GM18517 (cell line): ENCODE data around the gene GABRR1.
"Not testable (repeated sequence)": the region's sequence is repeated elsewhere in the genome, so short reads cannot be mapped to it uniquely, and the experiment has no call there.

Source experiments
- ATAC-seq: cut with Tn5 transposase; IDR thresholded peaks from one replicate; pipeline ENCODE4 v1.9.1; 2021; ENCODE audit warnings: mild to moderate bottlenecking, moderate library complexity; ENCODE audit not compliant: unreplicated experiment

Gene GABRR1

DNA sequence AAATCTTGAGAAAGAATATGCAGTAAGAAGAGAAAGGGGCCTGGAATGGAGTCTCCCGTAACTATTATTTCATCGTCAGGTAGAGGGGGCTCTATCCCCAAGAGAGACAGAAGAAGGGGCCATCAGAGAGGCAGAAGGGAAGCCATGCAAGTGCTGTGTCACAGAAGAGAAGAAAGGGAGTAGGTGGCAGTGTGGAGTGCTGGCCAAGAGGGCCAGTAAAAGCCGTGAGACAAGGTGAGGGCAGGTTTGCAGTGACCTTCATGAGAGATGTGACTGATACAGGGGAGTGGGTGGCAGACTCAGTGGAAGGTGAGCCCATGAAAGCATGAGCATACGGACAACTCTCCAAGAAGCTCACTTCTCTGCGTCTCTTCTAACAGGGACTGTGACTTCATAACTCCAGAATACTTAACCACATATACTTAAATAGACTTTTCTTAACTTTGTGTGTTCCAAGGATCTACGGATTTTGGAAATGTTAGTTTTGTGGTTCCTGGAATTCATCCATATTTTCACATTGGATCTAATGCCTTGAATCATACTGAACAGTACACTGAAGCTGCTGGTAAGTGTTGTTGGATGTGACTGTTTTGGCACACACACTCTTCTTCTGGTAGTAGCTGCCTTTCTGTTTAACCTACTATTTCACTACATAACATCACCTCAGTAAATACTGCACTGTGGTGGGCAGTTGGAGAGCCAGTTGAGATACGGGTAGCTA lies 55.7 kb downstream of the GABRR1 start:
- ATAC-seq: no peak

DNA sequence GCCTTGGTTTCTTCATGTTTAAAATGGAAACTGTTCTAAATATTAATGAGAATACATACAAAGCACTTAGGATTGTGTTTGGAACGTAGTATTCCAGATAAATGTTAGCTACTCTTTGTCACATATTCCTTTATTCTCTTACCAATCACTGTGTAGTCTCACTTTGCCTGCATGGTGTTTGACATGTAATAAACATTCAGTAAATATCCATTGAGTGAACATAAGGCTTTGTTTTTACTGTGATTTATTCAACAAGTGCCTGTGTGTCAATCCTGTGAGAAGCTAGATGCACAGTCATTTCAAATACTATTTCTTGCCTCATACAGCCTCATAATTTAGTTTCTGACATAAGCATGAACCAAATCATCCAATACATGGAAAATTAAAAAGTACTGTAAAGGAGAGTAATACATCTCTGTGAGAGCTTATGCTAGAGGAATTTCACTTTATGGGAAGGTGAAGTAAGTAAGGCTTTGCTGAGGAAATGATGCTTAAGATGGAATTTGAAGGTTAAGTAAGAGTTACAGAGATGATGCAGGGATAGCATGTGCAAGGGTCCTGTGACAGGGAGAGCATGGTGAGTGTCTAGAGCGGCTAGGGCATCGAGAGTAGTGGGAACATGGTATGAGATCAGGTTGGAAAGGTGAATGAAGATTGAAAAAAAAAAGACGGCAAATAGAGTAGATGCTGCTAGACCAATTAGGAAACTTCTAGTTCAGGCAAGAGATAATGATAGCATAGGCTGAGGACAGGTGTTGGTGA lies 56.6 kb downstream of the GABRR1 start:
- ATAC-seq: no peak

DNA sequence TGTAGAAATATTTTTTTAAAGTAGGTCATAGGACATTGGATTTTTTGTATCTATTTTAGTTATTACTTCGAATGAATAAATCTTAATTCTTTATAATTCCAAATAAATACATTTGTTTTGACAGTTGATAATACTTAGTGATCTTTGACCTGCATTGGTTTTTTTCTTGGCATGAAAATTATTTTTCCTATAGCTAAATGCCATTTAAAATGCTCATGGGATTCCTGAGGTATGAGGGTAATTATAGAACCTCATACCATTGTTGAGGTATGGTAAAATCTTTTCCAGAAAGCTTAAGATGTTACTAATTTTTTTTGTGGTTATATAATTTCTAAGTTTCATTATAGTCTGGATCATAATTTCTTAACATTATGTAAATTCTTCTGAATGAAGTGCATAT lies 63.0 kb downstream of the GABRR1 start:
- ATAC-seq: no peak

DNA sequence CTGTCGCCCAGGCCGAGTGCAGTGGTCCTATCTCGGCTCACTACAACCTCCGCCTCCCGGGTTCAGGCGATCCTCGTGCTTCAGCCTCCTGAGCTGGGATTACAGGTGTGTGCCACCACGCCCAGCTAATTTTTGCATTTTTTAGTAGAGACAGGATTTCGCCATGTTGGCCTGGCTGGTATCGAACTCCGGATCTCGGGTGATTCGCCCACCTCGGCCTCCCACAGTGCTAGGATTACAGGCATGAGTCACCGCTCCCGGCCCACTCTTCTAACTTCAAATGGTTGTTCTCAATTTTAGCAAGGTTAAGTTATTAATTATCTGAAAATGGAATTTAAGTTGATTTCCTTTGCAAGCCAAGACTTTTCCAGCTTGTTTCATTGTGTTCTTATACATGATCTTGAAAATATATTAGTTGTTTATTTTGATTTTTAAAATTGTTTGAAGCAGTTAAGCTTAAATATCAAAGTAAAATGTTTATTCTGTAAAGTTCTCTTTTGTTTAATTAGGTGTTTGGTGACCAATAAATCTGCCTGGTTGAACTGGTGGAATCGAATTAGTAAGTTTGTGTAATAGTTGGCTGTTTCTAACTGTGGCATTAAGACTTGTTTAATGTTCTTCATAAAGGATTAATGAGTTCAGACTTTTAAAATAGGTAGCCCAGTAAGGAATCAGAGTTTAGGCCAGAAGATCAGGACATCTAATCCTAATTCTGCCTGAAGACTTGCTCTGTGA lies 69.0 kb downstream of the GABRR1 start:
- no peak for ATAC-seq

DNA sequence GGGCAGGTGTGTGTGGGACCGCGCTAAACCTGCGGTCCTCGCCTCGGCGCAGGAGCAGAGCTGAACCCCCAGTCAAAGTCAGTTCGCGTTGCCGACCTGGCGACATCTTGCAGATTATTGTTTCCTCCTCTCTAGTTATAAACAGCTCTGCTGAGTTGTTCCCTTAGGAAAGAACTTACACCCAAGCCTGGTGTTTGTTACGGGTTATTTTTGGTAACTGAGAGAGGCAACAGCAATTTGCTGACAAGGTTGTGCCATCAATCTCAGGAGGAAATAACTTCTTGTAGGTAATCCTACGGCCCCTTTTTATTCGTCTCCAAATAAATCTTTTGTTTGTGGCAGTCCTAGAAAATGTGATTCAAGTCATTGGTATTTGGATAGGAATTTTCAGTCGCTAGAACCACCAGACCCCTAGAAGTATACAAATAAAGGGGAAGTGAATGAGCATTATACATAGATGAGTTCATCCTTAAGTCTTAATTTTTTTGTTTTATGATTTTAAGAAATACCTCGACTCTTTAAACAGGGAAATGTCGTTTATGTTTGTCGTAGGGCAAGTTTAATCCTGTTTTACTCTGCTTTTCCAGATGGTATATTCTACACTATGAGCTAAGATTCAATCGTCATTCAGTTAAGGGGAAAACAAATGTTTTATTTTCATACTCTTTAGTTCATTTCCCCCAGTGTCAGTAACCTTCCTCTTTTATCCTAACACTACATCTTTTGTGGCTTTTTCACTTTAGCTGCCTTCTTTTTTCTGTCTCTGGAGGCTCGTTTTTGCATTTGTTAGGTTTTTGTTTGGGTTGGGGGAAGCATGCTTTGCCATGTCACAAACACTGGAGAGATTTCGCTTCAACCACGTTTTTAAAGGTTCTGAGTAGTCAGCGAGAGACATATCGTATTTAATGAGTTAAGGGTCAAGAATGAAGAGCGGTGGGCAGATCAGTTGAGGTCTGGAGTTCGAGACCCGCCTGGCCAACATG lies 70.1 kb downstream of the GABRR1 start:
- peak; percentile 27 for ATAC-seq

DNA sequence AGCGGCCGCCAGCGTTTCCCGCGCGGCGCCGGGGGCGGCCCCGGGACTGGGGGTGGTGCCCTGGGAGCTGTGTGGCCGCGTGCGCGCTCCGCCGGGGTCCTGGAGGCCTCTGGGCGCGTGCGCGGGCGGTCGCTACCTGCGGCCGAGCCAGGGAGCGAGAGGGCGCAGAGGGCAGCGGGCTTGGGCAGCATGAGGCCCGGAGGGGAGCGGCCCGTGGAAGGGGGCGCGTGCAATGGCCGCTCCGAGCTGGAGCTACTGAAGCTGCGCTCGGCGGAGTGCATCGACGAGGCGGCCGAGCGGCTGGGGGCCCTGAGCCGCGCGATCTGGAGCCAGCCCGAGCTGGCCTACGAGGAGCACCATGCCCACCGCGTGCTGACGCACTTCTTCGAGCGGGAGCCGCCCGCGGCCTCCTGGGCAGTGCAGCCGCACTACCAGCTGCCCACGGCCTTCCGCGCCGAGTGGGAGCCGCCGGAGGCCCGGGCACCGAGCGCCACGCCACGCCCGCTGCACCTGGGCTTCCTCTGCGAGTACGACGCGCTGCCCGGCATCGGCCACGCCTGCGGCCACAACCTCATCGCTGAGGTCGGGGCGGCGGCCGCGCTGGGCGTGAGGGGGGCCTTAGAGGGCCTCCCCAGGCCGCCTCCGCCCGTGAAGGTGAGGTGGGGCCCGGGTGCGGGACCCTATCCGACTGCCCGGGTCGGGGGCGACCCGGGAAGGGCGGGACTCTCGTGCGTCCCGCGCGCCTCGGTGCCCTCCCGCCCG lies 71.0 kb downstream of the GABRR1 start, which contains the start of gene PM20D2:
PM20D2 (plus strand) TSS at position 100 of the 762 bp plus-strand sequence; CDS start at position 190, 90 bp downstream.
- peak; percentile 54 for ATAC-seq

DNA sequence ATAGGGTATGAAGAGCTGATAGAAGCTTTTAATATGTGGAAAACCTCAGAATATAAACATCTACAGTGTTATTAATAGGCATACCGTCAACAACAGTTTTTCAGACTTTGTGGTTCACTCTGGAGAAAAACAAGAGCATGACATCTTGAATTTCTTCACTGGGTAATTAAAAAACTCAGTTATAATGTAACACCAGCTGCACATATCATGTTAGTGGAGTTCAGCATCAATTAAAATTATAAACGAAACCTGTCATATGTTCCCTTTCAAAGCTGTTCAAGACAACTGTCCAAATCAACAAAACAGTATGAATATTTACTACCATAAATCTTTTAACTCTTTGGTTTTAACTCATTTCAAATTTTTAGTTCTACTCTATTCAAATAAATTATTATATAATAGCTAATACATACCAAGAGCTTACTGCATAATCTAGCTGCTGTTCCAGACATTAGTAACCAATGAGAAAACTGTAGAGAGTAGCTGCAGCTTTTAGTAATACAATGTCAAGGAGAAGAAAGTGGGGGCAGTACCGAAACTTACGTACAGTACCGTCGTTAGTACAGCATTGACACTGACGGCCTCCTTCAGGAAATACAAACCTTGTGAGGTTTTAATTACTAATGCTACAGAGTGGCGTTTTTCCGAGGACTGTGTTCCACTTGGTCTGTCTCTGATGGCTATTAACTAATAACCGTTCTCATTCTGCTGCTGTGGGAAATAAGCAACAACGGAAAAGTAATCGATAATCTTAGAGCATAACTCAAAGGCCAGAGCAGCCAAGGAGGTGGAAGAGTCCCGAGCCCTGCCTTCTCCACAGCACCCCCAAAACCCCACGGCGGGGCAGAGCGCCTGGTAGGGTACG lies 71.8 kb downstream of the GABRR1 start:
- ATAC-seq: peak; percentile 58

DNA sequence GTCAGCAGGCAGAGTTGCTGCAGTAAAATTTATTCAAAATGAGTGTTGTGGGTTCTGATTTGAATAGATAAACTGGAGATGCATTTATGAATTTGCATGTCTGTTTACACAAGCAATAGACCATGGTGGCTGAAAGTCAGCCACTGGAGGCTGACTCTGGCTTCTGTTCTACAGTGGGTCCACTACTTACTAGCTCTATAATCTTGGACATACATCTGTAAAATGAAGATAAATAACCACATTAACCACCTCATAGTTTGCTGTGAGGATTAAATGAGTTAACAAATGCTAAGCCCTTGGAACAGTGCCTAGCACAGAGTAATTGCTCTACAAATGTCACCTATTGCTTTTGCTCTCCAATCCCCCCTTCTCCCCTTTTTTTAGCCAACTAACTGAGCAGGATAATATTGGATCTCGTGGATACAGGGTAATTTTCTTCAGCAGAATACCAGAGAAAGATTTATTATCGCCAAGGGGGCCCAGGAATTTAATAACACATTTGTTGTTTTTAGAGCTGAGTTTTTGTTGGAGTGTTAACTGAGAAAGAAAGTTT lies 72.7 kb downstream of the GABRR1 start:
- ATAC-seq: peak; percentile 47

DNA sequence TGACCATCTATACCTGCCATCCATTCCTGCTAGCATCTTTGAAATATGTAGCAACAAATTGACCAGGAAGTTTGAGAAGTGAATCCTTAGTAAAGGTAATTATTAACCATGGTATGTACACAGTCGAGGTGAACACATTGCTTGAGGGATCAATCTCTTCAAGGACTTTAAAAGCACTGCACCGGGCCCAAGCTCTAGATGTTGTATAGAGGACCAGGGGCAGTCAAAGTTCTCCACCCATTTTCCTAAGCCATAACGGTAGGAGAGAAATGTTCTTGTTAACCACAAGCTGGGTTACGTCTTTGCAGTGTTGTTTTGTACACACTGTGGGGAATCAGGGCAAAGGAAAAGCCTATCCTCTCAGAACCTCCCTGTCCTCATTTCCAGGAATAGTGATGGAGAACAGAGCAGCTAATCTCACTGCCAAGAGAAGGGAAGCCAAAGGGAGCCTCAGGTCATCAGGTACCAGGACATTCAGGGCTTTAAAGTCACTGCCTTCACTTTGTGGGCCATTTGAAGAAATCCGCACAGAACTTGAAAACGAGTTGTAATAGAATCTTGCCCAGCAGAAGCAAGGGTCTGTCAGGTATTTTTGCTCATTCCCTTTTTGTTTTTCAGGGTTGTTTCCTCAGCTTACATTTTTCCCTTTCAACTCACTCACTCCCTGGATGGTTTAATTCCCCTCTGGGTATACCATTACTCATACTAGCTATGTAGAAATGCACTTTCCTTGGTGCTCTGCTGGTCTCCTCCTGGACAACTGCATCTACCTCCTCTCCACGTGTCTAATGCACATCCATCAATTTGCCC lies 76.6 kb downstream of the GABRR1 start:
- no peak for ATAC-seq

DNA sequence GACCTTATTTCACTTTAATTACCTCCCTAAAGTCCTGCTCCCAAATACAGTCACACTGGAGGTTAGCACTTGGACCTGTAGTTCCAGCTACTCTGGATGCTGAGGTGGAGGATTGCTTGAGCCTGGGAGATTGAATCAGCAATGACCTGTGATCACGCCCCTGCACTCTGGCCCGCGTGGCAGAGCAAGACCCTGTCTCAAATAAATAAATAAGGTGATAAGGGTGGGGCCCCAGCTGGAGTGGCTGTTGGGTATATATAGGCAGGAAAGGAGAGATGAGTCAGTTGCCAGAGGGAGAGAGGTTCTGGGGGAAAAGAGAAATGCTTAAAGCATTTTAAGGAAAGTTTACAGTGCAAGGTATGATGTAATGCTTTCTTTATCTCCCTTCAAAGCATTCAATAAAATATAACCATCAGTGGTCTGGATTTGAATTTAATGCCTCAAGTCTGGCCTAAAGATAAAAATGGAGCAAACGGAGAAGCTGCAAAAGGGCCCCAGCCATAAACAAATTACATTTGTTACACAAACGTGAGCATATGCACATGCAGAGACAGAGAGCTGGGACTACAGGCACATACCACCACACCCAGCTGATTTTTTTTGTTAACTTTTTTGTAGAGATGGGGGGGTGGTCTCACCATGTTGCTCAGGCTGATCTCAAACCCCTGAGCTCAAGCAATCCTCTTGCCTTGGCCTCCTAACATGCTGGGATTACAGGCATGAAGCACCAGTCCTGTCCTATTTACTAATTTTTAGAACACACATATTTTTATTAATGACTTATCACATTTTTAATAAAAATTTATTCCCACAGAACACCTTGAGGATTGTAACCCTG lies 77.4 kb downstream of the GABRR1 start:
- no peak for ATAC-seq

DNA sequence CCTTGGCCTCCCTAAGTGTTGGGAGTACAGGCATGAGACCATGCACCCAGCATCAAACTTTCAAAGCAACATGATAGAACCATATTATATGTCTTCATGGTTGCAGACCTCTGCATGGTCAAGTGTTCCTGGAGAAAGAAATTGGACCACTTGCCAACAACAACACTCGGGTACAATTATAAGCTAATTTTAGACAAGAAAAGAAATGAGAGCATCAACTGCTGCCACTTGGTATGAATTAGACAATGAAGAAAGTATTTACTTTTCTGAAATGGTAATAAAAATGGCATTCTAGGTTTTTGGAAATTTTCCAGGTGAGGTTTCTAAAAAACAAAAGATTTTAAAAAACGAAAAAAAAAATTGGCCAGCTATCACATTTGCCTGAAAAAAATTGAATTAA lies 79.0 kb downstream of the GABRR1 start:
- no peak for ATAC-seq

DNA sequence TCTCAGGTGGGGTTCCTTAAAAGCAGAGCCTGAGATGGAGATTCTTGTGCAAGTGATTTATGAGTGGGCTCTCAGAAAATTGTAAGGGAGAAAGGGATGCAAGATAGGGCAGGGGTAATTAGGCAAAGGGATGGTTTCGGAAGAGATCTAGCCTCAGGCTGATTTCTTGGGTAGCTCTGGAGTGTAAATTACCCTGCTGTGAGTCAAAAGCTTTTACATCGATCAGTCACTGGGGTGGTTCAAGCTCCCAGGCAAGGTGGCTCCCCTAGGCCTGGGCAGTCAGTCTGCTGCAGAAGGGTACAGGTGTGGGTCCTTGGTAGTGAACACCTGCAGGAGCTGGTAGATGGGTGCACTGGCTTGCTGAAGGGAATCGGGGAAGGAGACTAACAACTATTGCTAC lies 82.4 kb downstream of the GABRR1 start:
- no peak for ATAC-seq

DNA sequence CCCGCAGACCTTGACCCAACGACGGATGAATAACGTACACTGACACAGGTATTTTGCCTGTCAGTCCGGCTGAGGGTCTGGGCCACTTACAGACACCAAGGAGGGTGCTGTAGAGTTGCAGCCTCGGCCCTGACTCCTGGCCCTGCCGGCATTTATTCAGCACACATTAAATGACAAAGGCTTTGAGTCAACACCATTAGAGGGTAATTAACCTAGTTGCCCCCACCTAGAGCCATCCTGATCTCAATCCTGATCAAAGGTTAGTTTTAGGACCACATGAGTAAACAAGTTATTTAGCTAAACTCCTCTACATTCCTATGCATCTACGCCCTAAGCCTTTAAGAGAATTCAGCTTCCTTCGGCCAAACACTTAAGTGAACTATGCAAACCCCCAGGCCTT lies 83.2 kb downstream of the GABRR1 start:
- ATAC-seq: no peak

DNA sequence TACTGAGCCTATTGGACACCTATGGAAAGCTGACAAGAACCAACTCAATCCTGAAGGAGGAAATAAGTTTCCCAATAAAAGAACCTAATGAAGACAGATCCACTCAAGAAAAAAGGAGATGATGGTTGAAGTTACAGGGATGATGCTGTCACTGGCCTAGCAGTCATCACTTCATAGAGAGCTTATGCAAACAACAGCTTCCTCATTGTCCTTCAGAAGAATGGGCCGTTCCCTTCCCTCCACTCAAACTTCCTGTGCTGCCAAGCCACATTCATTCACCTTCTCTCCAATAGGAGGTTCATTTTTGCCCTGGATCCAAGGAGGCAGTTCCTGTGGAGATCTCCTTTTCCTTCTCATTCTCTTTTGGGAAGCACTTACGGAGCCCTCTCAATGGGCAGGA lies 85.1 kb downstream of the GABRR1 start:
- ATAC-seq: no peak

DNA sequence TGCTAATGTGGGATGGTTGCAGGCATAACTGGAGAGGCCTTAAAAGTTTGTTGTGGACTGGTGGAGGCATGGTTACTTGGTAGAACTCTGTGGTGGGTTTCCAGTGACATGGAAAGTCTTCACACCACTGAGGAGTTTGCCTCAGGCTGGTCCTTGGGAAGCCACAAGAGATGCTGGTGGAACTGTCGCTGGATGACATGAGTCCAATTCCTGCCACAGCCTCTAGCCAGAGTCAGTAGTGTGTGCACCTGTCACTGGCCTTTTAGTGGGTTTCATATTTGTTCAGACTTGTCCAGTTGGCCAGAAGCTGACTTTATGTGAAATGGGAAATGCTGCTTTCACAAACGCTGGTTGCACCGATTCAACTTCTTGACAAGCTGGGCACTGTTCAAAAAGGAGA lies 85.6 kb downstream of the GABRR1 start:
- ATAC-seq: no peak

DNA sequence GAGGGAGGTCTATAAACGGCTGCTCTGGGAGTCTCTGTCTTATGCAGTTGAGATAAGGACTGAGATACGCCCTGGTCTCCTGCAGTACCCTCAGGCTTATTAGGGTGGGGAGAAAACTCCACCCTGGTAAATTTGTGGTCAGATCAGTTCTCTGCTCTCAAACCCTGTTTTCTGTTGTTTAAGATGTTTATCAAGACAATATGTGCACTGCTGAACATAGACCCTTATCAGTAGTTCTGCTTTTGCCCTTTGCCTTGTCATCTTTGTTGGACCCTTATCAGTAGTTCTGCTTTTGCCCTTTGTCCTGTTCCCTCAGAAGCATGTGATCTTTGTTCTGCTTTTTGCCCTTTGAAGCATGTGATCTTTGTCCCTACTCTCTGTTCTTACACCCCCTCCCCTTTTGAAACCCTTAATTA lies 88.9 kb downstream of the GABRR1 start:
- not testable (repeated sequence) for ATAC-seq
